BJ (cell line): Measurements from ENCODE around the gene SLC51B. TPM values are rescaled to one million over a fixed set of nuclear protein-coding genes. Genes with fewer than 3 reads are reported as not detected.

ENCODE experiments used
- CTCF ChIA-PET: fragments of 350-600 bp; formaldehyde crosslinking; extraction: SDS; loops from one replicate; lab custom pipeline; 2021; ENCODE audit warnings: antibody characterized with exemption, inconsistent platforms; lab: Yijun Ruan, JAX
- POLR2A ChIA-PET: fragments of 300-600 bp; sonication (Branson Sonifier 250); formaldehyde crosslinking; extraction: SDS; loops from one replicate; lab custom pipeline; 2021; ENCODE audit warnings: antibody characterized with exemption; lab: Charles Lee
- DNase-seq: peaks from one replicate; pipeline ENCODE4 v3.0.0-alpha.2; 2011; ENCODE audit warnings: low read depth
- H3K27me3 ChIP-seq: 2 replicates; pipeline ENCODE4 v1.6.0; 2011; ENCODE audit warnings: low read length; ENCODE audit not compliant: control insufficient read depth, insufficient read depth
- H3K36me3 ChIP-seq: 2 replicates; pipeline ENCODE4 v1.5.1; 2011; ENCODE audit warnings: low read length; ENCODE audit not compliant: control insufficient read depth, insufficient read depth
- H3K4me3 ChIP-seq: 2 replicates; pipeline ENCODE4 v1.5.1; 2011; ENCODE audit warnings: low read depth, mild to moderate bottlenecking, control low read depth, low read length
- CTCF ChIP-seq: IDR thresholded peaks from 2 replicates; pipeline ENCODE4 v1.5.1; 2011; ENCODE audit warnings: low read depth, mild to moderate bottlenecking, control low read depth, inconsistent platforms, low read length, moderate library complexity; ENCODE audit not compliant: insufficient read depth
- polyA plus RNA-seq: library from polyadenylated mRNA; depleted of rRNA; stranded (reverse); fragments of >200 nt; gene quantifications from 2 replicates; pipeline ENCODE4 v1.2.3, GENCODE V29; 2011

Gene SLC51B
- polyA plus RNA-seq, 1 experiment = not detected

GRCh38 chr15:65067645-65068402, 22.6 kb downstream of the SLC51B start, which contains the start of gene RASL12:
Gene RASL12 (minus strand): TSS chr15:65067991. CDS start chr15:65067835, 156 bp downstream.
- Histone ChIP-seq H3K27me3 (peaks cover 24% of the 10 kb centered on the region), H3K4me3 (peak within 1 kb of the TSS; percentile 7; the same call in 1 of the 2 replicates), H3K36me3 (no peaks in the 10 kb centered on the region)
- TF ChIP-seq CTCF = no peak
- POLR2A ChIA-PET = no interaction called here
- no peak for DNase-seq
- CTCF ChIA-PET = interaction anchor here (0.8 to 6.5 kb wide), 5 partner anchors 11 to 35 kb away, joined by 3 to 59 read pairs (median 4); partner anchors contain the start of gene KBTBD13

- Histone ChIP-seq H3K36me3 (no peaks in the 10 kb centered on the region), H3K4me3 (no peak overlapping the region), H3K27me3 (peaks cover 21% of the 10 kb centered on the region)
- DNase-seq = no peak
- no peak for TF ChIP-seq CTCF
- POLR2A ChIA-PET = interaction anchor here (0.6 kb wide), 1 partner anchor 211 kb away, joined by 4 read pairs; no protein-coding TSS in a partner anchor
- CTCF ChIA-PET = interaction anchor here (1.0 to 6.5 kb wide), 3 partner anchors 10 to 33 kb away, joined by 4 to 59 read pairs (median 57); partner anchors contain the start of gene KBTBD13
Measured at GRCh38 chr15:65068403-65068788, 23.2 kb downstream of the SLC51B start.

- peak; percentile 91 for DNase-seq
- no peak for TF ChIP-seq CTCF
- H3K4me3 ChIP-seq = no peak overlapping the region
- POLR2A ChIA-PET = interaction anchor here (0.6 kb wide), 1 partner anchor 212 kb away, joined by 4 read pairs; no protein-coding TSS in a partner anchor
- CTCF ChIA-PET = interaction anchor here (1.2 to 6.5 kb wide), 4 partner anchors 10 to 35 kb away, joined by 6 to 59 read pairs (median 34); partner anchors contain the start of gene KBTBD13
- H3K36me3 ChIP-seq = no peaks in the 10 kb centered on the region
- peaks cover 20% of the 10 kb centered on the region for H3K27me3 ChIP-seq
Measured at GRCh38 chr15:65069179-65069578, 24.0 kb downstream of the SLC51B start.

GRCh38 chr15:65069779-65070546, 24.8 kb downstream of the SLC51B start:
- Histone ChIP-seq H3K36me3 (no peaks in the 10 kb centered on the region), H3K27me3 (peaks cover 18% of the 10 kb centered on the region), H3K4me3 (no peak overlapping the region)
- ChIA-PET POLR2A (no interaction called here), CTCF (interaction anchor here (1.2 to 6.5 kb wide), 4 partner anchors 9 to 36 kb away, joined by 6 to 59 read pairs (median 34); partner anchors contain the start of gene KBTBD13)
- no peak for DNase-seq
- no peak for TF ChIP-seq CTCF
